Spleen (tissue), 7 donors: ENCODE results near the gene GLIS1.

Source experiments
- POLR2A ChIP-seq, 3 donors: fragments of 450-650 bp; IDR thresholded peaks; one replicate each; pipeline ENCODE4 v1.5.1; 2017; ENCODE audit warnings: antibody characterized with exemption in 3 of 3, mild to moderate bottlenecking in 1 of 3
- POLR2AphosphoS5 ChIP-seq, 3 donors: sonication (generic); formaldehyde crosslinking; IDR thresholded peaks; one replicate each; pipeline ENCODE4 v1.5.1; 2017; ENCODE audit warnings: antibody characterized with exemption in 3 of 3
- TF ChIP-seq, protein P1 (sequence below), 11 experiments: fragments of 200-600 bp in 7 of 11; fragments of 450-650 bp in 4 of 11; sonication (generic) in 4 of 11; IDR thresholded peaks in 8 of 11; conservative IDR thresholded peaks in 3 of 11; 1 replicate in 7 of 11; 2 replicates in 4 of 11; pipeline versions ENCODE4 v1.4.0 to v1.8.0; 2016 to 2021; ENCODE audit warnings: antibody characterized with exemption in 11 of 11, inconsistent platforms in 4 of 11, mild to moderate bottlenecking in 1 of 11
- donor health status: DM: no; HTN: no; CAD: no; lungs with moderate emphysema.
- donor health status: DM: no; HTN: no; CAD: no.
- donor health status: DM: no; HTN: no; CAD: no.

- TF ChIP-seq, protein P1, sequence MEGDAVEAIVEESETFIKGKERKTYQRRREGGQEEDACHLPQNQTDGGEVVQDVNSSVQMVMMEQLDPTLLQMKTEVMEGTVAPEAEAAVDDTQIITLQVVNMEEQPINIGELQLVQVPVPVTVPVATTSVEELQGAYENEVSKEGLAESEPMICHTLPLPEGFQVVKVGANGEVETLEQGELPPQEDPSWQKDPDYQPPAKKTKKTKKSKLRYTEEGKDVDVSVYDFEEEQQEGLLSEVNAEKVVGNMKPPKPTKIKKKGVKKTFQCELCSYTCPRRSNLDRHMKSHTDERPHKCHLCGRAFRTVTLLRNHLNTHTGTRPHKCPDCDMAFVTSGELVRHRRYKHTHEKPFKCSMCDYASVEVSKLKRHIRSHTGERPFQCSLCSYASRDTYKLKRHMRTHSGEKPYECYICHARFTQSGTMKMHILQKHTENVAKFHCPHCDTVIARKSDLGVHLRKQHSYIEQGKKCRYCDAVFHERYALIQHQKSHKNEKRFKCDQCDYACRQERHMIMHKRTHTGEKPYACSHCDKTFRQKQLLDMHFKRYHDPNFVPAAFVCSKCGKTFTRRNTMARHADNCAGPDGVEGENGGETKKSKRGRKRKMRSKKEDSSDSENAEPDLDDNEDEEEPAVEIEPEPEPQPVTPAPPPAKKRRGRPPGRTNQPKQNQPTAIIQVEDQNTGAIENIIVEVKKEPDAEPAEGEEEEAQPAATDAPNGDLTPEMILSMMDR (IDR thresholded peaks at IDR 0.05 in 8 of 11, conservative IDR thresholded peaks at IDR 0.05 in 3 of 11): no peak
- TF ChIP-seq POLR2A (IDR thresholded peaks at IDR 0.05) (no peak), POLR2AphosphoS5 (IDR thresholded peaks at IDR 0.05) (no peak)
These were observed 42.4 kb downstream of the GLIS1 start for GRCh38 chr1:53696571-53696970.
